K562 (cell line): ENCODE data around the gene PIK3C2B. TPM values are rescaled to one million over a fixed set of nuclear protein-coding genes. Genes with fewer than 3 reads are reported as not detected.

Experiments
- CTCF ChIP-seq, 3 experiments: IDR thresholded peaks in 2 of 3; conservative IDR thresholded peaks in 1 of 3; 2 replicates each; pipeline ENCODE4 v1.5.1; 2011 to 2012; ENCODE audit warnings: low read length in 3 of 3, mild to moderate bottlenecking in 3 of 3, control low read depth in 2 of 3, improper control_type of control experiment in 1 of 3, inconsistent platforms in 1 of 3, low read depth in 1 of 3, mixed read lengths in 1 of 3, moderate library complexity in 1 of 3; ENCODE audit not compliant: insufficient read depth in 2 of 3
- NR4A1 ChIP-seq, 2 experiments: fragments of 250-450 bp in 1 of 2; fragments of 450-650 bp in 1 of 2; sonication (Bioruptor Pico) in 1 of 2; IDR thresholded peaks; 2 replicates each; pipeline versions ENCODE4 v1.4.0 to v1.6.1; 2016 to 2020; ENCODE audit warnings: mild to moderate bottlenecking in 2 of 2, missing compliant biosample characterization in 1 of 2, missing genetic modification characterization in 1 of 2, moderate library complexity in 1 of 2
- RREB1 ChIP-seq: fragments of 250-450 bp; sonication (Bioruptor Pico); IDR thresholded peaks from 2 replicates; pipeline ENCODE4 v1.4.0; 2020
- SFPQ ChIP-seq: fragments of 200-400 bp; formaldehyde crosslinking; IDR thresholded peaks from 2 replicates; pipeline ENCODE4 v1.6.1; 2017; ENCODE audit warnings: mild to moderate bottlenecking, low read depth, low read length, moderate library complexity
- THAP7 ChIP-seq: fragments of 250-450 bp; sonication (Bioruptor Pico); IDR thresholded peaks from 2 replicates; pipeline ENCODE4 v1.5.0; 2021
- polyA plus RNA-seq, 8 experiments: library from polyadenylated mRNA; depleted of rRNA in 4 of 8; stranded (reverse) in 5 of 8; unstranded in 3 of 8; fragments of >200 nt; fragmentation: Nextera tagmentation in 2 of 8; fragmentation: Illumina TruSeq in 1 of 8; extraction: Ambion mirVana in 2 of 8; extraction: Trizol in 1 of 8; gene quantifications; 2 replicates each; pipeline versions ENCODE4 v1.2.1 to v1.2.3, GENCODE V29; 2011 to 2014; ENCODE audit warnings: inconsistent platforms in 1 of 8, missing spikeins in 1 of 8
- total RNA-seq, 7 experiments: library from RNA; depleted of rRNA in 6 of 7; stranded (reverse); fragments of >200 nt in 6 of 7; fragmentation: Illumina TruSeq in 2 of 7; extraction: Trizol in 2 of 7; gene quantifications; 2 replicates each; pipeline versions ENCODE4 v1.2.1 to v1.2.3, GENCODE V29; 2011 to 2021; ENCODE audit warnings: low replicate concordance in 1 of 7

PIK3C2B gene
- total and polyA plus RNA-seq, 9 of the 15 experiments (the other 6 are each of a cell fraction or from before 2014, with no cell fraction given): 0.10 to 2.9 (median 0.72) TPM

GRCh38 chr1:204447736-204448135, 46.9 kb downstream of the PIK3C2B start (continued):
- no peak for TF ChIP-seq RREB1 (CRISPR knock-in tag)
- no peak for TF ChIP-seq SFPQ
- TF ChIP-seq NR4A1 (CRISPR knock-in tag; IDR thresholded peaks at IDR 0.05): no peak
- no peak for TF ChIP-seq NR4A1 (tag; IDR thresholded peaks at IDR 0.05)
- no peak for TF ChIP-seq CTCF (IDR thresholded peaks at IDR 0.05 in 2 of 3, conservative IDR thresholded peaks at IDR 0.05 in 1 of 3; ENCODE audit: insufficient read depth in 2 of 3, low read depth in 1 of 3, low read length in 3 of 3)
- no peak for TF ChIP-seq THAP7 (CRISPR knock-in tag)
